ENCODE results near the gene LAMA1. TPM values are rescaled to one million over a fixed set of nuclear protein-coding genes. Genes with fewer than 3 reads are reported as not detected.

The LAMA1 gene
- total RNA-seq, 1 experiment from 2014 or later = 28.8 TPM

GRCh38 chr18:6943143-6943542 lies 174.5 kb downstream of the LAMA1 start:
- no peak overlapping the region for H2BK12ac ChIP-seq (ENCODE audit: insufficient read length, low read depth, low read length)
- H3K18ac ChIP-seq (ENCODE audit: insufficient read length, low read depth, low read length) = no peak overlapping the region
- no peak overlapping the region for H3K4me2 ChIP-seq (ENCODE audit: insufficient read depth, insufficient read length, low read length)
- H2BK20ac ChIP-seq (ENCODE audit: low read depth, low read length, poor library complexity, severe bottlenecking) = no peak overlapping the region
- no peak for DNase-seq
- H3K79me1 ChIP-seq (ENCODE audit: insufficient read depth, low read depth, low read length, poor library complexity, severe bottlenecking) = no peaks in the 10 kb centered on the region
- H3K4me1 ChIP-seq (ENCODE audit: insufficient read depth, low read length) = no peaks in the 10 kb centered on the region
- no peaks in the 10 kb centered on the region for H4K20me1 ChIP-seq (ENCODE audit: control insufficient read depth, insufficient read depth, insufficient read length)
- no peak overlapping the region for H2BK5ac ChIP-seq (ENCODE audit: insufficient read length, low read length)
- H3K4ac ChIP-seq (ENCODE audit: low read depth, low read length) = no peak overlapping the region
- no peak overlapping the region for H2AK5ac ChIP-seq (ENCODE audit: insufficient read length, low read length)
- no peak overlapping the region for H2BK15ac ChIP-seq (ENCODE audit: low read depth, low read length)
- Mint-ChIP-seq H3K4me3 (no peak overlapping the region), H3K36me3 (ENCODE audit: insufficient read depth in 1 of 3, low read depth in 3 of 3) (peaks cover 18 to 44% (median 31%) of the 10 kb centered on the region in 3 experiments), H3K4me1 (no peaks in the 10 kb centered on the region), H3K27ac (no peak overlapping the region), H3K9me3 (no peaks in the 10 kb centered on the region), H3K27me3 (ENCODE audit: low read depth) (no peaks in the 10 kb centered on the region; the same call in 1 of the 2 replicates)
- H3K23ac ChIP-seq (ENCODE audit: insufficient read length, low read depth, low read length) = no peak overlapping the region
- H3K14ac ChIP-seq (ENCODE audit: insufficient read depth, low read length) = no peak overlapping the region
- H4K5ac ChIP-seq (ENCODE audit: insufficient read length, low read depth, low read length) = no peak overlapping the region
- H3K9ac ChIP-seq (ENCODE audit: extremely low read depth, insufficient read length, low read length) = no peak overlapping the region
- no peaks in the 10 kb centered on the region for H3K23me2 ChIP-seq (ENCODE audit: insufficient read length, low read depth, low read length, poor library complexity, severe bottlenecking)
- H3K56ac ChIP-seq (ENCODE audit: insufficient read length, low read depth, low read length) = peak overlapping the region; percentile 79
- no peaks in the 10 kb centered on the region for H3K79me2 ChIP-seq (ENCODE audit: insufficient read depth, low read length)
- no peaks in the 10 kb centered on the region for H3K27me3 ChIP-seq (ENCODE audit: insufficient read depth, low read length)
- no peak overlapping the region for H4K8ac ChIP-seq (replicated peaks; ENCODE audit: insufficient read length, low read depth, low read length)
- H3T11ph ChIP-seq (ENCODE audit: low read length) = no peak overlapping the region
- no CpG with 5 or more reads among the region's 6 CpGs for WGBS (ENCODE audit: extremely low coverage, insufficient read length, low lambda C conversion rate)
- H2BK120ac ChIP-seq (ENCODE audit: low read depth, low read length, poor library complexity, severe bottlenecking) = no peak overlapping the region
- no peak overlapping the region for H4K91ac ChIP-seq (ENCODE audit: insufficient read length, low read depth, low read length)
- H3K27ac ChIP-seq (ENCODE audit: insufficient read length, low read depth, low read length) = no peak overlapping the region
- H3K9me3 ChIP-seq (ENCODE audit: control insufficient read depth, low read depth, low read length) = no peaks in the 10 kb centered on the region
- H2AFZ ChIP-seq (ENCODE audit: low read length) = no peak overlapping the region
- no peak for TF ChIP-seq CTCF (conservative IDR thresholded peaks at IDR 0.05)
